Fibroblast of skin of scalp (primary cell): Measurements from ENCODE around the gene PAQR6.
A peak's percentile ranks its signal among the peaks of the same experiment; 100 is the strongest.

Experiments
- DNase-seq: peaks from one replicate; pipeline ENCODE4 v3.0.0-alpha.2; 2013

The PAQR6 gene

GRCh38 chr1:156263288-156263655 lies 15.4 kb upstream of the PAQR6 start:
- DNase-seq: no peak

- DNase-seq: peak; percentile 79
Observed at GRCh38 chr1:156262461-156263287, 14.8 kb upstream of the PAQR6 start.

- DNase-seq: no peak
Observed at GRCh38 chr1:156260896-156261295, 13.0 kb upstream of the PAQR6 start.

GRCh38 chr1:156259805-156260204 lies 11.9 kb upstream of the PAQR6 start:
- DNase-seq: no peak

GRCh38 chr1:156258859-156259258 lies 11.0 kb upstream of the PAQR6 start:
- no peak for DNase-seq

GRCh38 chr1:156257711-156258110 lies 9.9 kb upstream of the PAQR6 start:
- DNase-seq: no peak

GRCh38 chr1:156253634-156254033 lies 5.8 kb upstream of the PAQR6 start:
- DNase-seq: no peak

GRCh38 chr1:156251527-156251926 lies 3.7 kb upstream of the PAQR6 start:
- DNase-seq: no peak

- DNase-seq: no peak
Observed at GRCh38 chr1:156249593-156249992, 1.7 kb upstream of the PAQR6 start.

GRCh38 chr1:156248323-156248683 lies 447 bp upstream of the PAQR6 start:
- DNase-seq: no peak

- no peak for DNase-seq
Observed at GRCh38 chr1:156246781-156247459, 936 bp downstream of the PAQR6 start.

GRCh38 chr1:156246241-156246780 lies 1.5 kb downstream of the PAQR6 start:
- DNase-seq: no peak

- no peak for DNase-seq
Observed at GRCh38 chr1:156245451-156246232, 2.2 kb downstream of the PAQR6 start.

GRCh38 chr1:156244712-156245111 lies 3.1 kb downstream of the PAQR6 start:
- DNase-seq: no peak

GRCh38 chr1:156244126-156244525 lies 3.7 kb downstream of the PAQR6 start:
- DNase-seq: no peak

GRCh38 chr1:156242738-156243137 lies 5.1 kb downstream of the PAQR6 start:
- DNase-seq: no peak

GRCh38 chr1:156241926-156242325 lies 5.9 kb downstream of the PAQR6 start, which contains the start of gene BGLAP:
Gene BGLAP (plus strand): TSS chr1:156242184. CDS start chr1:156242232, 48 bp downstream.
- DNase-seq: no peak

GRCh38 chr1:156241311-156241811 lies 6.5 kb downstream of the PAQR6 start:
- peak; percentile 41 for DNase-seq

- no peak for DNase-seq
Observed at GRCh38 chr1:156238248-156238647, 9.6 kb downstream of the PAQR6 start.

GRCh38 chr1:156236164-156236563 lies 11.7 kb downstream of the PAQR6 start:
- DNase-seq: no peak

- peak; percentile 89 for DNase-seq
Observed at GRCh38 chr1:156233426-156234127, 14.3 kb downstream of the PAQR6 start.
